NCI-H187 treated with DMSO at 0.1 percent for 48 hours (cell line): ENCODE measurements around the gene OTOA.
"Not testable (repeated sequence)": the region's sequence is repeated elsewhere in the genome, so short reads cannot be mapped to it uniquely, and the experiment has no call there.

Source experiments
- DNase-seq: peaks from one replicate; lab custom pipeline; 2025; lab: John Stamatoyannopoulos, UW

Gene OTOA

DNA sequence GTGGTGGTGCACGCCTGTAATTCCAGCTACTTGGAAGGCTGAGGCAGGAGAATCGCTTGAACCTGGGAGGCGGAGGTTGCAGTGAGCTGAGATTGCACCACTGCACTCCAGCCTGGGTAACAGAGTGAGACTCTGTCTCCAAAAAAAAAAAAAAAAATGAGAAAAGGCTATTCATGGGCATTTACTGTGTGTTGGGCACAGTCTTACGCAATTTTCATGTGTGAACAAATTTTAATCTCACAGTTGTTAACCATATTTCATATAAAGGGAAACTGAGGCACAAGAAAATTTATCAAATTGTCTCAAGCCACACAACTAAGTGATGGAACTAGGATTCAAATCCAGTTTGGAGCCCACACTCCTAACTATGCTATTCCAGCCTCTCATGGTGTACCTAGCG, 16.9 kb downstream of the OTOA start:
- DNase-seq, result not testable (repeated sequence)

DNA sequence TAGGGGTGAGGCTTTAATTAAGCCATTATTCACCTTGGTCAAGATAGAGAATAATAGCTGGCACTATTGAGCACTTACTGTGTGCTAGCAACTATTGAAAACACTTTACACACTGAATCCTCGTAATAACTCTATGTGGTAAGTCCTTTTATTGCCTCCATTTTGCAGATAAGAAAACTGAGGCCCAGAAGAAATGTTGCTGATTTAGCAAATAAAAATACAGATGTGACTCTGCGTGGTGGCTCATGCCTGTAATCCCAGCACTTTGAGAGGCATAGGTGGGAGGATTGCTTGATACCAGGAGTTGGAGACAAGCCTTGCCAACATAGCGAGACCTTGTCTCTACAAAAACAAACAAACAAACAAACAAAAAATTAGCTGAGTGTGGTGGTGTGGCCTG, 19.4 kb downstream of the OTOA start:
- no peak for DNase-seq

DNA sequence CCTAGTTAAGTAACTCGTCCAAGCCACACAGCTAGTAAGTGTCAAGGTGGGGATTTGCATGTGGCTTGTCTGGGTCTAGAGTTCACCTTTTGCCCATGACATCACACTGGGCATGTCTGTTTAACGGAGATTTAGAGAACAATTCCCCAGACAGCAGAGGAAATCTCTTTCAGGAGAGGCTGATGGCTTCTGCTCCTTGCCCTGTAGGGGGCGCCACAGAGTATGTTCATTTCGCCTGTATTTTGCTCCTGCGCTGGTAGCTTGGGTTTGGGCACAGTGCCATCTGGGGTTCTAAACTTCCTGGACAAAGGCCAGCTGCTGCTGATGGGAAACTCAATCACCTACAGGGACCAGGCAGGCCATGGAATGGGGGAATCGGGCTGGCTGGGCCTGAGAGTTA, 20.4 kb downstream of the OTOA start:
- DNase-seq, result no peak

DNA sequence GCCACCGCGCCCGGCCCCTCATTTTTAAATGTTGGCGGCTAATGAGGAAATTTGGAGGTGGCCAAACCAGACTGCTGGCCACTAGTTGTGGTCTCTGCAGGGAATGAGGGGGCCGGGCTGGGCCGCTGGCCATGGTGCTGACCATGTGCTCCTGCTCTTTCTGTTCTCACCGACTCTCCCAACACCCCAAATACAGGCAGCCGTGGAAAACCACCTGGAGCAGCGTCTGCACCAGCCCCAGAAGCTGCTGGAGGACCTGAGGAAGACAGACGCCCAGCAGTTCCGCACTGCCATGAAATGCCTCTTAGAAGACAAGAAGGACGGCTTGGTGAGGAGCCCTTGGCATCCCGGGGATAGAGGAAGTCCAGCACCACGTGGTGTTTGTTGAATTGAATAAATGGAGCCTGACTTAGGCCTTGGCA, 21.3 kb downstream of the OTOA start:
- DNase-seq, result no peak

DNA sequence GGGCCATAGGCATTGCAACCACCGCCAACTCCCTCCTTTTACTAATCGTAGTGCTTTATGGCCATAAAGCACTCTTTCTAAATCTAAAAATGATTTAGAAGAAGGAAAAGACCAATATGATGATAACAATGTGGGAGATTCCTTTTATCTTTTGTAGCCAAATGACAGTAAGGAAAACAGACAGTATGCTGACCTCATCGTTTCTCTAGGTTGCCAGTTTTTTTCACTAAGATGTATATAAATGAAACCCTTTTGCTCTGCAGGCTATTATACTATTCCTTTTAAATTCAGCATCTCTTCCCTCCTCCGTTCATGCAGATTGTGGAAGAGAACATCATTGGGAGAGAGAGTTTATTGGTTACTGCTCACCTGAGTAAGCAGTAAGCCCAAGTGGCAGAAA, 25.3 kb downstream of the OTOA start:
- no peak for DNase-seq

DNA sequence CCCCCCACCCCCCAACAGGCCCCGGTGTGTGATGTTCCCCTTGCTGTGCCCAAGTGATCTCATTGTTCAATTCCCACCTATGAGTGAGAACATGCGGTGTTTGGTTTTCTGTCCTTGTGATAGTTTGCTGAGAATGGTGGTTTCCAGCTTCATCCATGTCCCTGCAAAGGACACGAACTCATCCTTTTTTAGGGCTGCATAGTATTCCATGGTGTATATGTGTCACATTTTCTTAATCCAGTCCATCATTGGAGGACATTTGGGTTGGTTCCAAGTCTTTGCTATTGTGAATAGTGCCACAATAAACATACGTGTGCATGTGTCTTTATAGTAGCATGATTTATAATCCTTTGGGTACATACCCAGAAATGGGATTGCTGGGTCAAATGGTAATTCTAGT, 27.2 kb downstream of the OTOA start:
- not testable (repeated sequence) for DNase-seq

DNA sequence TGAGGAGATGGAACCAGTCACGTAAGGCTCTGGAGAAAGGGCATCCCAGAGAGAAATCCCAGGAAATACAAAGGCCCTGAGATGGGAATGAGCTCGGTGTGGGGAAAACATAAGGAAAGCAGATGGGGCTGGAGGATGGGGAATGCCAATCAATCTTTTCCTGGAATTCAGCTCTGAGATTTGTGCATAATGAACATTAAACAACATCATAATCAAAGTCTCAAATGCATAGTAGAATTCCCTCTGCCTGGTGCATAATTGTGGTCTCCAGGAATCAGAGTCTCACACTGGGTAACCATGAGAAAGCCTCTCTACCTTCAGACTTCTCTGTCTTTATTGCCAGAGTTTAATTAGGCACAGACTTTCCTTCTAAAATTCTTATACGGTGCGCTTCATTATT, 30.8 kb downstream of the OTOA start:
- no peak for DNase-seq

DNA sequence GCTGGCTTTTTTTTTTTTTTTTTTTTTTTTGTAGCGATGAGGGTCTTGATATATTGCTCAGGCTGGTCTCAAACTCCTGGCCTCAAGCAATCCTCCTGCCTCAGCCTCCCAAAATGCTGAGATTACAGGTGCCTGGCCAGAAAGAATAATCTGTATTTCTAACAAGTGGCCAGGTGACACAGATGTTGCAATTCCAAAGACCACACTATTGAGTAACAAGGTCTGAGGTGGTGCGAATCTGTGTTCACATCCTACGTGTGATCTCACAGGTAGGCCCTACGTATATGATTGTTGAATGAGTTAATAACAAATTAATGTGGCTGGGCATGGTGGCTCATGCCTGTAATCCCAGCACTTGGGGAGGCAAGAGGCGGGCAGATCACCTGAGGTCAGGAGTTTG, 33.3 kb downstream of the OTOA start:
- DNase-seq, result no peak

DNA sequence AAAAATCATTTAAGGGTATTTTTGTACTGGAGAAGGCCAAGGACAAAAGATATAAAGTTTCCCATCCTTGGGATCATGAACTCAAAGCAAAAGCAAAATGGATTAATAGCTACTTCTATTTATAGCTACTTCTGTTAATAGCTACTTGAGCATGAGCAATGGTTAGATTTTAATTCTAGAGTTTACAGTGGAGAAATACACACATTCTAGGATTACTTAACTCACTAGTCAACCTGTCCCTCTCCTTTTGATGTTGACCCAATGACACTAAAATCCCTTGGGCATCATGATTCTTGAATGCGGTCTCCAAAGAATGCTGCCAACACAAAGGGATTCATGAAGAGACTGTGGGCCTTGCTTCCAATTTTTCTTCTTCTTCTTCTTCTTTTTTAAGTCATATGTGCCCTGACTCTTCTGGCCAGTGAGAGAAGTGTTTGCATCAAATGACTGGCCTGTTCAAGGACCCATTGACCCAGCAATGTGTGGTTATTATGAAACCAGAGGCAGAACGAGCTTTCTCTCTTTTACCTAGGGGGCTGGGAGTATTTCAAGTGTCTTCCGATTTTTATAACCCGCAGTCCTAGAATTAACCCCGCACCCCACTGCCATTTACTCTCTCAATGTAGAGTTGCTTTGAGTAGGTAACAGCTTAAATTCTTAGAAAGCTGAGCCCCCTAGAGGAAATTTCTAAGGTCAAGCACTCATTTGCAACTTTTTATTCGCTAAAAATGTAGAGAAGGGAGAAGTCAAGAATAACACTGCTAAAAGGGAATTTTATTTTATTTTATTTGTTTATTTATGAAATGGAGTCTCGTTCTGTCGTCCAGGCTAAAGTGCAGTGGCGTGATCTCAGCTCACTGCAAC, 34.6 kb downstream of the OTOA start:
- DNase-seq, result no peak

DNA sequence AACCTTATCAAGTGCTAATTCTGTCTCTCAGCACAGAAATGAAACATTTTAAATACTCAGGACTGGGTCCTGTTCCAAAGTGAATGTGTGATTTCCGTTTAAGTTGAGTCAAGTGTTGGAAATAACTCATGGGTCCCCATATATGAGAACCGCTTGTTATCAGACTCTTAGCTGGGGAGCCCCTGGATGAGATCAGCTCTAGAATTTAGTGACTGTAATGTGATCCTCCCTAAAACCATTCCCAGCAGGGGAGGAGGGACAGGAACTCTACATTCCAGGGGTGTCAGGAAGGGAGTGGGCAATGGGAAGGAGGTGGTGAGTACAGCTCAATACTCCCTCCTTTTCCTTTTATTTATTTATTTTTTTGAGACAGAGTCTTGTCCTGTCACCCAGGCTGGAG, 37.5 kb downstream of the OTOA start:
- no peak for DNase-seq

DNA sequence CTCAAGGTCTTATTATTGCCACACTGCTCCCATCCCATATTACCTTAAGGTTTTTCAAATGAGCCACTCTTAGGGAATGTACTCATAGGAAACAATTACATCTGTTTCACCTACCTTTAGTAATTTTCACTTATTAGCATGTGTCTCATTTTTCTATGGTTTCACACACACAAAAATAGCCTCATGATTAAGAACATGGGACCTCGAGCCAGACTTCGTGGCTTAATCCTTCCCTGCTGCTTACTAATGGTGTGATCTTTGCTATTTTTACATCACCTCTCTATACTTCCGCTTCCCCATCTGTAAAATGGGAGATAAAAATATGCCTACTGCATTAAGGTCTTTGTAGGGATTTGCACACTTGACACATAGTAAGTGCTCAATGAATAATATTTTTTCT, 38.5 kb downstream of the OTOA start:
- DNase-seq, result no peak

DNA sequence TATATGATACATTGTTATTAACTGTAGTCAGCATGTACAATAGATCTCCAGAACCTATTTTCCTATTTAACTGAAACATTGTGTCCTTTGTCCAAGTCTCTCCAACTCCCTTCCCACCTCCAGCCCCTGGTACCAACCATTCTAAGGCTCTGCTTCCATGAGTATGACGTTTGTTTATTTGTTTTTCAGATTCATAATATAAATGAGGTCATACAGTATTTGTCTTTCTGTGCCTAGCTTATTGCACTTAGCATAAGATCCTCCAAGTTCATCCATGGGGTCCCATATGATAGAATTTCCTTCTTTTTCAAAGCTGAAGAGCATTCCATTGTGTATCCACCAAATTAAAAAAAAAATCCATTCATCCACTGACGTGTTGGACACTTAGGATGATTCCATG, 39.4 kb downstream of the OTOA start:
- DNase-seq, result no peak

DNA sequence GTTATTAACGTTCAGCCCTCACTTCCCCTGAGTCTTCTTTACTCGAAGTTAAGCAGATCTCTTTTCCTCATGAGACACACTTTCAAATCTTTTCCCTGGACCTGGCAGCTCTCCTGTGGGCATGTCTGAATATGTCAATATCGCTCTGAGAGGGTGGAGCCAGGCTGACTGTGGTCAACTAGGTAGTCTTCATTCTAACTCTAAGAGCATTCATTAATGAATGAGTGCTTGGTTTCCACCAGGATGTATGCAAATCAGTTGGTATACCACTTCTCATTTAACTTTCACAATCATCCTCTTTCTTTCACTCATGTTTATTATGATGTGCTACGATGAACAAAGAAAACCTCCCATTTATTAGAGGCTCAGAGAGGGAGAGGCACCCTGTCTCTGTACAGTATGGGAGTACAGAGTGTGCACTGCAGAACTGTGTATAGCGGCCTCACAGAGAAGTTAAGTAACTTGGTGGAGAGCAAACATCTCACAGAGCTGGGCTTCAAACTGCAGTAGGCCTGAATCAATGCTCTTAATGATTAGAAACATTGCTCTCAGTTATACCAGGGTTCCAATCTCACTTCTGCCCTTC, 39.9 kb downstream of the OTOA start:
- DNase-seq, result no peak

DNA sequence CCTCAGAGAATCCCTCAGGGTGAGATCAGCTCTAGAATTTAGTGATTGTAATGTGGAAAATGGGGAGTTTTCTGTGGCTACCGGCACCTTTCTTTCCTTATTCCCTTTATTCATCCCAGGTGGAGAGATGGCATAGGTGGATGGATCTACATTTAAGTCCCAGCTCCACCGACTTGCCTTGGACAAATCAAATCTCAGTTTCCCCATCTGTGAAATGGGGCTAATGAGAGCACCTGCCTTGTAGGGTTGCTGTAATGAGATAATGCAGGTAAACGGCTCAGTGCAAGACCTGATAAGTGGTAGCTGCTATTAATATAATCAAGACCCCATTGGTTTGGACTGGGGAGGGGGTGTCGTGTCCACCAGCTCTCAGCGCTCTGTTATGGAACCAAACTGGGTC, 40.5 kb downstream of the OTOA start:
- no peak for DNase-seq

DNA sequence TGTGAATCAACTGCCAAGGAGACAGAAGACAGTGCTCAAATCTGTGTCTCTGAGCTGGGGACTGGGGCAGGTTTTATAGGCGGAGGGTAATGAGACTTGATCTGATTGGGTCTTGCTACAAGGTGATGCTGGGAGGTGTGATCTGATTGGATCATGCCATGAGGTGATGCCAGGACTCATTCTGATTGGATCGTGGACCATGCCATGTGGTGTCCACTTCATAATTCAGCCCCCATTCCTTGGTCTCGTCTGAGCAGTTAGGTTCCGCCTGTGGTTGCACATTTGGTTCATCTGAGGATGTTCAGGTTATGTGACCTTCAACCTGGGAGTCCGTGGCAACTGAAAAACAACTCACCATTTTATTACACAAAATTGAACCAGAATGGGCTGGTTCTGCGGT, 41.0 kb downstream of the OTOA start:
- DNase-seq, result no peak

DNA sequence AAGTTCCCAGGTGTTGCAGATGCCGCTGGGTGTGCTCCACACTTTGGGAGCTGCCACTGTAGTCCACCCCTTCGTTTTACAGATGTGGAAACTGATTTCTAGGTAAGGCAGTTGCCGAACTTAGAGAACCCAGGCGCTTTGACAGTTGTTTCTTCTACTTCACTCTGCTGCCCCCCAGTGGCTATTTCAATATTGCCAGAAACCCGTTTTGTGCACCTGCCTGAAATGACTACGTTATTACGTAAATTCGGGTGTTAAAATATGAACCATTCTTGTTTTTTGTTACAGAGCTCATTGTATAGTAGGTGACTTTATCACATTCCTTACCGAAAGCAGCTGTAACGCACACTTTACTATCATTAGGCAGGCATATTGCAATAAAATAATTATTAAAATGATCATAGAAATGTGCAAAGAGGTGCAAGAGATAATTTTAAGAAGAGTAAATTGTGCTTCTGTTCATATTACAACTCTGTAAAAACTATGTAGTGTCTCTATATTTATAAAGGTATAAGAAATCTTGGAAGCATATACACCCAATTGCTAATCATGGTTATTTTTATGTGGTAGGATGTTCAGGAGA, 44.9 kb downstream of the OTOA start:
- DNase-seq, result peak; percentile 2

DNA sequence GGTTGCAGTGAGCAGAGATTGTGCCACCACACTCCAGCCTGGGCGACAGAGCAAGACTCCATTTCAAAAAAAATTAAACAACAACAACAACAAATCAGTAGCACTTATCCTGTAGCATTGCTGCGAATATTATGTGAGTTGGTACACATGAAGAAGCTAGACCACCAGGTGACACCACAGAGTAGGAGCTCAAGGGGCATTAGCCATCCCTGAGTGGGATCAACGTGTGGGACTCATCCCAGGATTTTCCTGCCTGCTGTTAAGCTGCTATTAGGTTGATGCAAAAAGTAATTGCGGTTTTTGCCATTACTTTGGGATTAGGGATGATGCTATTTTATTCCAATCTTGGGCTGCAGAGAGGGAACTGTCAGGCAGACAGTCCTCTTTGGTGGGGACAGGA, 47.2 kb downstream of the OTOA start:
- DNase-seq, result no peak

DNA sequence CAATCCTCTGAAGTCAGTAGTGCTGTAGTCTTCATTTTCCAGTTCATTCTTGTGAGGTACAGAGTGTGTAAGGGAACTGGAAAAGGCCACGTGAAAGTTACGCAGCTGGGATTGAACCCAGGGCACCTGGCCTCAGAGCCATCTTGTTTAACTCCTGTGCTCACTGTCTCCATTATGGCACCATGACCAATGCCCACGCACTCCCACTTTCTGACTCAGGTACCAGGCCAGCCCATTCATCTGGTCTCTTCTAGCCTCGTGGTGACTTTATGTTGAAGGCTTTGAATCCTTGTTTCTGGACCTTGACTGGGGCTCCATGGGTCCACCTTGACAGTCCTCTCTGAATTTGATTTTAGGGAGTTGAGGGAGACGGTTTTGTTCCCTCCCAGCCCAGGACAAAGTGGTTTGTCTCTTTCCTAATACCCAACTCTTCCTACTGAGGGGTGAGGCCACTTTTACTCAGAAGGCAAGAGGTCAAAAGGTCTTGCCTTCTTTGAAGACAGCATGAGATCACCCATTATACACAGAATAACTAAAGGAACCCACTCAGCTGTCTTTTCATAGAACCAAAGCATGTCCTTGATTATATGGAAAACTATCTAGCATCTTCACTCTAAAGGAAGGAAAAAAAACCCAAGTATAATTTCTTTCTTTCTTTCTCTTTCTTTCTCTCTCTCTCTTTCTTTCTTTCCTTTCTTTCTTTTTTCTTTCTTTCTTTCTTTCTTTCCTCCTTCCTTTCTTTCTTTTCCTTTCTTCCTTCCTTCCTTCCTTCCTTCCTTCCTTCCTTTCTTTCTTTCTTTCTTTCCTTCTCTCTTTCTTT, 50.0 kb downstream of the OTOA start:
- DNase-seq, result no peak

DNA sequence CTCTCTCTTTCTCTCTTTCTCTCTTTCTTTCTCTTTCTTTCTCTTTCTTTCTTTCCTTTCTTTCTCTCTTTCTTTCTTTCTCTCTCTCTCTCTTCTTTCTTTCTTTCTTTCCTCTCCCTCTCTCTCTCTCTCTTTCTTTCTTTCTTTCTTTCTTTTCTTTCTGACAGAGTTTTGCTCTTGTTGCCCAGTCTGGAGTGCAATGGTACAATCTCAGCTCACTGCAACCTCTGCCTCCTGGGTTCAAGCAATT, 50.5 kb downstream of the OTOA start:
- not testable (repeated sequence) for DNase-seq

DNA sequence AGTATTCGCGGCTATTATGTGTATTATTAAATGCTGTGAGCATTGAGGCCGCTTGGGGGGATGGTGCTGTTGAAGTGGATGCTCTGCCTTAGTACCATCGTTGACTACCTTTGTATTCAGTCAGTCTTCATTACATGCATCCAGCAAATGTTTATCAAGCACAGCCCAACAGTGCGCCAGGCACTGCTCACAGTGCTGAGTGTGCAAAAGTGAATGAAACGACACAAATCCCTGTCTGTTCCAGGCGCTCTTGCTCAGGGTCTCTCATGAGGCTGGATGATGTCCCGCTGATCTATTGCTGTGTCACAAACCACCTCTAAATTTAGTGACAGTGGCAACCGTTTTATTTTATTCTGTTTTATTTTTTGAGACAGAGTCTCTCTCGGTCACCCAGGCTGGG, 53.8 kb downstream of the OTOA start:
- DNase-seq, result no peak

DNA sequence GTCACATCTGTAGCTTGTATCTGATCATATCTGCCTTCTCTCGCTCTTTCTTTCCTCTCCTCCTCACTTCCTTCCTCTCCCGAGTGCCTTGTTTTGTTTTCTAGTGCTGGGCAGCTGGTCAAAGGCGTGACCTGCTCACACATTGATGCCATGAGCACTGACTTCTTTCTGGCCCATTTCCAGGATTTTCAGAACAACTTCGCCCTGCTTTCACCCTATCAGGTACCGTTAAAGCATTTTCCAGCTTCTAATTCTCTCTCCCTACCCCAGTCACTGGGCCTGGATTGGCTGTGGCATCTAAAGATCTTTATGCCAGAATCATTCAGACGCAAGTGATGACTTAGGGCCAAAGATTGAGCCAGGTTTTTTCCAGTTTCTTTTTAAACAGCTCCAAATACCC, 55.5 kb downstream of the OTOA start:
- no peak for DNase-seq

DNA sequence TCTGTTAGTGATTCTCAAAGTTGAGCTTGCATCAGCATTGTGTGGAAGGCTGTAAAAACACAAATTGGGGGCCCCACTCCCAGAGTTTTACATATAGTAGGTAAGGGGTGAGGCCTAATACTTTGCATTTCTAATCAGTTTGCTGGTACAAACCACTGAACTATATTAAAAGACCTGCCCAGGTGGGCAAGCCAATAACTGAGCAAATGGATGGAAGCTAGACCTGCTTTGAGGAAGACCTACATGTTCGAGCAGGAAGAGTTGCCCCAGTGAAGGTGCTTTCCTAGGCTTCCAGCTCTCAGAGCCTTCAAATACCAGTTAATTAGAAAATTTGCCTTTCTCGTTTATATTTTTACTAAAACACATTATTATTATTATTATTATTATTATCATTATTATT, 56.8 kb downstream of the OTOA start:
- no peak for DNase-seq
